H1 (cell line): ENCODE data around the gene POLR1G. TPM values are rescaled to one million over a fixed set of nuclear protein-coding genes. Genes with fewer than 3 reads are reported as not detected.

Experiments used
- BCL11A ChIP-seq, 2 experiments: IDR thresholded peaks; one replicate each; pipeline ENCODE4 v1.6.1; 2011; ENCODE audit warnings: low read depth in 2 of 2, low read length in 2 of 2, mild to moderate bottlenecking in 2 of 2
- BRCA1 ChIP-seq: IDR thresholded peaks from 2 replicates; pipeline ENCODE4 v1.6.1; 2012; ENCODE audit warnings: low read depth, low read length, improper control_type of control experiment
- CBX5 ChIP-seq: fragments of 300-800, 300-1000 bp; sonication (generic); IDR thresholded peaks from 2 replicates; pipeline ENCODE4 v1.7.1; 2016; ENCODE audit warnings: antibody characterized with exemption, low read length, low read depth
- CTBP2 ChIP-seq: IDR thresholded peaks from 2 replicates; pipeline ENCODE4 v1.7.0; 2011; ENCODE audit warnings: borderline replicate concordance, mild to moderate bottlenecking, moderate library complexity, mixed read lengths, low read length; ENCODE audit not compliant: insufficient read depth, insufficient read length
- EP300 ChIP-seq, 2 experiments: IDR thresholded peaks; 1 replicate in 1 of 2; 2 replicates in 1 of 2; pipeline ENCODE4 v1.6.1; 2011 to 2012; ENCODE audit warnings: low read depth in 2 of 2, low read length in 2 of 2, mild to moderate bottlenecking in 2 of 2, borderline replicate concordance in 1 of 2, inconsistent platforms in 1 of 2, moderate library complexity in 1 of 2
- GABPA ChIP-seq: IDR thresholded peaks from 2 replicates; pipeline ENCODE4 v1.6.1; 2011; ENCODE audit warnings: mild to moderate bottlenecking, low read length, moderate library complexity, borderline replicate concordance; ENCODE audit not compliant: insufficient read depth
- HDAC2 ChIP-seq, 2 experiments: fragments of 300-600 bp in 1 of 2; sonication (generic) in 1 of 2; IDR thresholded peaks; 2 replicates each; pipeline ENCODE4 v1.6.1; 2011 to 2012; ENCODE audit warnings: low read depth in 2 of 2, low read length in 2 of 2, mild to moderate bottlenecking in 2 of 2, moderate library complexity in 2 of 2, borderline replicate concordance in 1 of 2, inconsistent platforms in 1 of 2
- JUN ChIP-seq: IDR thresholded peaks from 2 replicates; pipeline ENCODE4 v1.6.1; 2011; ENCODE audit warnings: low read depth, mild to moderate bottlenecking, improper control_type of control experiment, low read length
- KDM5A ChIP-seq: fragments of 200-600 bp; IDR thresholded peaks from 2 replicates; pipeline ENCODE4 v1.7.1; 2012; ENCODE audit warnings: mild to moderate bottlenecking, low read length, inconsistent platforms, mixed read lengths
- POLR2AphosphoS5 ChIP-seq: IDR thresholded peaks from 2 replicates; pipeline ENCODE4 v1.6.1; 2011; ENCODE audit warnings: low read depth, low read length
- SAP30 ChIP-seq: fragments of 300-600 bp; sonication (generic); IDR thresholded peaks from 2 replicates; pipeline ENCODE4 v1.7.1; 2012; ENCODE audit warnings: low read length, moderate library complexity, mild to moderate bottlenecking, inconsistent platforms; ENCODE audit not compliant: insufficient read depth, insufficient replicate concordance
- SIRT6 ChIP-seq: IDR thresholded peaks from one replicate; pipeline ENCODE4 v1.7.1; 2012; ENCODE audit warnings: low read length, inconsistent platforms
- SIX5 ChIP-seq: IDR thresholded peaks from 2 replicates; pipeline ENCODE4 v1.6.1; 2011; ENCODE audit warnings: mild to moderate bottlenecking, low read depth, low read length
- SP4 ChIP-seq: IDR thresholded peaks from 2 replicates; pipeline ENCODE4 v1.6.1; 2012; ENCODE audit warnings: low read length, inconsistent platforms
- SUZ12 ChIP-seq: fragments of 200-600 bp; sonication (generic); IDR thresholded peaks from 2 replicates; pipeline ENCODE4 v1.6.1; 2012; ENCODE audit warnings: mild to moderate bottlenecking, inconsistent platforms, low read length, moderate library complexity, mixed read lengths
- TAF7 ChIP-seq: optimal IDR thresholded peaks from 2 replicates; pipeline ENCODE3; 2011; ENCODE audit warnings: low read depth, mild to moderate bottlenecking, inconsistent platforms, low read length, moderate library complexity, borderline replicate concordance
- USF2 ChIP-seq: IDR thresholded peaks from 2 replicates; pipeline ENCODE4 v1.6.1; 2011; ENCODE audit warnings: low read length, improper control_type of control experiment
- ZNF274 ChIP-seq: IDR thresholded peaks from 2 replicates; pipeline ENCODE4 v1.7.0; 2012; ENCODE audit warnings: low read length, borderline replicate concordance; ENCODE audit errors: extremely low read depth
- polyA plus RNA-seq, 7 experiments: library from polyadenylated mRNA; depleted of rRNA in 3 of 7; stranded (reverse) in 5 of 7; unstranded in 2 of 7; fragments of >200 nt in 5 of 7; fragments of 200-250 nt in 2 of 7; gene quantifications; 1 replicate in 5 of 7; 2 replicates in 1 of 7; 4 replicates in 1 of 7; pipeline versions ENCODE4 v1.2.1 to v1.2.3, GENCODE V29; 2011 to 2013; ENCODE audit warnings: missing spikeins in 2 of 7, mixed read lengths in 2 of 7
- total RNA-seq: library from RNA; stranded (reverse); fragmentation: NEBNext Ultra II Directional; extraction: Animal tissue kit (Norgen Biotek cat#: 25700); gene quantifications from 2 replicates; pipeline ENCODE4 v1.2.1, GENCODE V29; 2021
- TF ChIP-seq, protein P1 (sequence below): IDR thresholded peaks from 2 replicates; pipeline ENCODE4 v1.6.1; 2012; ENCODE audit warnings: inconsistent platforms
- TF ChIP-seq, protein P2 (sequence below): IDR thresholded peaks from 2 replicates; pipeline ENCODE4 v1.6.1; 2011; ENCODE audit warnings: low read depth, mild to moderate bottlenecking, low read length; ENCODE audit not compliant: insufficient read depth

Gene POLR1G
- total and polyA plus RNA-seq, 2 of the 8 experiments (the other 6 are each of a cell fraction or from before 2014, with no cell fraction given): 16.8 to 34.8 TPM

DNA sequence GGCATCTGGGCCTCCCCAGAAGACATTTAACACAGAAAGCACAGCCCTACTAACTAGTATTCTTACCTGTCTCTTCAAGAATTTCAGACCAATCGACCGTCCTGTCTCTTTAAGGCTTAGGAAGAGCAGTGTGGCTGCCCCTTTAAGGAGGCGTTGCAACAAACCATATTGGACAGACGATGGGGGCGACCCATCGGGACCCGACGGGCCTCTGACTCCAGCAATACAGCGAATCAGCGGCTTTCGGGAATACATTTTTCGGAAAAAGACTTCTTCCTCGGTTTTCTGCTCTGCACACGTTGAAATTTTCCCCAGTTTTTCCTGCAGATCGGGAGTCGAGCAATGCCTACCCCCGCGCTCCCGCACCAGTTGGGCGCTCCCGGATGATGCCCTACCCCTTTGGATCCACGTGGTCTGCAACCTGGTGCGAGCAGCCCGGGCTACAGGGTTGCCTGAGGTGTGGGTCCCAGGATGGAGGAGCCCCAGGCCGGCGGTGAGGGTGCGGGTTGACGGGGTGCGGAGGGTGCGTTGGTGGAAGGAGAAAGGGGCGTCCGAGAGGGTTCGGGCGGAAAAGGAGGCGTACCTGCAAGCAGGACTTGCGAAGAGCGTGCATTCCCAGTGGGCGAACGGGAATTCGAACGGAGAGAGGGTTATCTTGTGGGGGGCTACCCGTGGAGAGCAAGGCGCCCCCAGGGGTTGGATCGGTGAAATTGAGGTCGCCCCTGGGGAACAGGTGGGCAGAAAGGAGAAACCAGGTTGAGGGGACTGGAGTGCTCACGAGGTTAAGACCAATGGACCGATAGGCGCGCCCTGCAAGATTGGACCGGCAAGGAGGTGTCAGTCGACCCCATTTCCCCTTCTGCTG lies at the start of gene POLR1G (continued):
- TF ChIP-seq SUZ12 (no peak), HDAC2 (IDR thresholded peaks at IDR 0.05; ENCODE audit: borderline replicate concordance in 1 of 2, low read depth in 2 of 2, low read length in 2 of 2) (peak; percentile 42 to 81; a peak in 1 of 4 replicates), CBX5 (no peak), BCL11A (IDR thresholded peaks at IDR 0.05; ENCODE audit: low read depth in 2 of 2, low read length in 2 of 2) (no peak), BRCA1 (no peak), ZNF274 (no peak), SAP30 (peak; percentile 86), POLR2AphosphoS5 (peak; percentile 51), SIRT6 (no peak), JUN (no peak), CTBP2 (no peak), SP4 (peak; percentile 79; the same call in 1 of the 2 replicates), EP300 (IDR thresholded peaks at IDR 0.05; ENCODE audit: borderline replicate concordance in 1 of 2, low read depth in 2 of 2, low read length in 2 of 2) (peak in 1 of 2 experiments; percentile 99; a peak in 2 of 3 replicates), GABPA (no peak), USF2 (peak; percentile 36; the same call in 1 of the 2 replicates), KDM5A (peak; percentile 31; the same call in 1 of the 2 replicates), TAF7 (peak; percentile 88), SIX5 (peak; percentile 56)
- TF ChIP-seq, protein P1, sequence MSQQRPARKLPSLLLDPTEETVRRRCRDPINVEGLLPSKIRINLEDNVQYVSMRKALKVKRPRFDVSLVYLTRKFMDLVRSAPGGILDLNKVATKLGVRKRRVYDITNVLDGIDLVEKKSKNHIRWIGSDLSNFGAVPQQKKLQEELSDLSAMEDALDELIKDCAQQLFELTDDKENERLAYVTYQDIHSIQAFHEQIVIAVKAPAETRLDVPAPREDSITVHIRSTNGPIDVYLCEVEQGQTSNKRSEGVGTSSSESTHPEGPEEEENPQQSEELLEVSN: no peak
- TF ChIP-seq, protein P2, sequence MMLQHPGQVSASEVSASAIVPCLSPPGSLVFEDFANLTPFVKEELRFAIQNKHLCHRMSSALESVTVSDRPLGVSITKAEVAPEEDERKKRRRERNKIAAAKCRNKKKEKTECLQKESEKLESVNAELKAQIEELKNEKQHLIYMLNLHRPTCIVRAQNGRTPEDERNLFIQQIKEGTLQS: no peak
